LoVo (cell line): ENCODE measurements around the gene CPTP.

Experiments
- DNase-seq: peaks from one replicate; pipeline ENCODE4 v3.0.0-alpha.2; 2016; ENCODE audit warnings: low spot score

Gene CPTP

GRCh38 chr1:1292442-1292779 lies 32.2 kb upstream of the CPTP start:
- no peak for DNase-seq

GRCh38 chr1:1292851-1293250 lies 31.8 kb upstream of the CPTP start:
- DNase-seq: no peak

- no peak for DNase-seq
Observed at GRCh38 chr1:1293263-1294249, 31.0 kb upstream of the CPTP start.

- no peak for DNase-seq
Observed at GRCh38 chr1:1294250-1294890, 30.2 kb upstream of the CPTP start.

- no peak for DNase-seq
Observed at GRCh38 chr1:1295154-1295923, 29.3 kb upstream of the CPTP start.

- no peak for DNase-seq
Observed at GRCh38 chr1:1296070-1297061, 28.2 kb upstream of the CPTP start.

- DNase-seq: no peak
Observed at GRCh38 chr1:1297802-1298424, 26.7 kb upstream of the CPTP start.

- DNase-seq: no peak
Observed at GRCh38 chr1:1298861-1299685, 25.5 kb upstream of the CPTP start.

- DNase-seq: no peak
Observed at GRCh38 chr1:1299686-1300351, 24.8 kb upstream of the CPTP start.

GRCh38 chr1:1300352-1300739 lies 24.3 kb upstream of the CPTP start:
- DNase-seq: no peak

GRCh38 chr1:1302006-1302430 lies 22.6 kb upstream of the CPTP start:
- DNase-seq: no peak

- DNase-seq: no peak
Observed at GRCh38 chr1:1302951-1303509, 21.6 kb upstream of the CPTP start.

- DNase-seq: no peak
Observed at GRCh38 chr1:1303736-1304135, 20.9 kb upstream of the CPTP start.

GRCh38 chr1:1304331-1305299 lies 20.0 kb upstream of the CPTP start:
- DNase-seq: no peak

- DNase-seq: no peak
Observed at GRCh38 chr1:1305300-1306069, 19.1 kb upstream of the CPTP start.

GRCh38 chr1:1306070-1306660 lies 18.4 kb upstream of the CPTP start:
- DNase-seq: no peak
